HFF-Myc (cell line): ENCODE measurements around the gene GBGT1.

Experiments used
- DNase-seq: peaks from one replicate; pipeline ENCODE4 v3.0.0-alpha.2; 2011; ENCODE audit warnings: low read depth; ENCODE audit errors: extremely low read depth
- H3K4me3 ChIP-seq: replicated peaks from 2 replicates; pipeline ENCODE4 v1.5.1; 2011; ENCODE audit warnings: low read depth, mild to moderate bottlenecking, control low read depth, low read length
- CTCF ChIP-seq: IDR thresholded peaks from 2 replicates; pipeline ENCODE4 v1.5.1; 2012; ENCODE audit warnings: mild to moderate bottlenecking, low read depth, low read length, control low read depth; ENCODE audit errors: missing control alignments

The GBGT1 gene

GRCh38 chr9:133147412-133148198 is 16.1 kb downstream of the GBGT1 start:
- TF ChIP-seq CTCF = peak; percentile 99
- peak overlapping the region; percentile 90 for H3K4me3 ChIP-seq
- DNase-seq = peak; percentile 37

GRCh38 chr9:133146746-133147411 is 16.8 kb downstream of the GBGT1 start:
- peak overlapping the region; percentile 90; the same call in 1 of the 2 replicates for H3K4me3 ChIP-seq
- no peak for TF ChIP-seq CTCF
- DNase-seq = no peak

- no peak for DNase-seq
- peak overlapping the region; percentile 21; the same call in 1 of the 2 replicates for H3K4me3 ChIP-seq
- no peak for TF ChIP-seq CTCF
These were observed 18.5 kb downstream of the GBGT1 start for GRCh38 chr9:133144904-133145851.

- peak overlapping the region; percentile 21 for H3K4me3 ChIP-seq
- TF ChIP-seq CTCF = peak; percentile 96
- no peak for DNase-seq
These were observed 19.4 kb downstream of the GBGT1 start for GRCh38 chr9:133144142-133144903.

GRCh38 chr9:133143639-133144141 is 20.0 kb downstream of the GBGT1 start:
- DNase-seq = no peak
- no peak for TF ChIP-seq CTCF
- H3K4me3 ChIP-seq = peak overlapping the region; percentile 21; the same call in 1 of the 2 replicates
